A673 (cell line): Measurements from ENCODE around the gene SULT2B1. TPM values are rescaled to one million over a fixed set of nuclear protein-coding genes. Genes with fewer than 3 reads are reported as not detected.

Experiments used
- BruUV-seq: library from RNA; stranded (reverse); fragments of 400-500 nt; replicated peaks from 2 replicates; lab custom pipeline; 2021; lab: Mats Ljungman, UMichigan
- CTCF ChIA-PET: fragments of 300-600 bp; sonication (Branson Sonifier 250); formaldehyde crosslinking; loops from one replicate; lab custom pipeline; 2022; ENCODE audit warnings: antibody characterized with exemption; lab: Charles Lee
- POLR2A ChIA-PET: fragments of 300-600 bp; sonication (Branson Sonifier 250); formaldehyde crosslinking; loops from one replicate; lab custom pipeline; 2022; ENCODE audit warnings: antibody characterized with exemption; ENCODE audit not compliant: low non-redundant PET; lab: Charles Lee
- DNase-seq: peaks from one replicate; pipeline ENCODE4 v3.0.0-alpha.2; 2015; ENCODE audit warnings: low spot score
- H3K27ac ChIP-seq: fragments of 200-600 bp; sonication (generic); 2 replicates; pipeline ENCODE4 v1.5.1; 2016; ENCODE audit warnings: mixed run types, low read depth, mild to moderate bottlenecking, mixed read lengths, antibody characterized with exemption, low read length; ENCODE audit not compliant: poor library complexity, severe bottlenecking
- H3K27me3 ChIP-seq: fragments of 200-600 bp; sonication (generic); replicated peaks from 2 replicates; pipeline ENCODE4 v1.6.1; 2017; ENCODE audit warnings: mixed run types, low read depth, mild to moderate bottlenecking, mixed read lengths, antibody characterized with exemption, low read length; ENCODE audit not compliant: insufficient read depth, poor library complexity
- H3K36me3 ChIP-seq: fragments of 200-600 bp; sonication (generic); 2 replicates; pipeline ENCODE4 v1.6.1; 2016; ENCODE audit warnings: mixed run types, mild to moderate bottlenecking, mixed read lengths, antibody characterized with exemption, low read length; ENCODE audit not compliant: insufficient read depth, poor library complexity, severe bottlenecking
- H3K4me1 ChIP-seq: fragments of 200-600 bp; sonication (generic); 2 replicates; pipeline ENCODE4 v1.6.1; 2017; ENCODE audit warnings: mixed run types, mild to moderate bottlenecking, mixed read lengths, antibody characterized with exemption, low read length; ENCODE audit not compliant: insufficient read depth, poor library complexity, severe bottlenecking
- H3K4me3 ChIP-seq: fragments of 200-600 bp; sonication (generic); 2 replicates; pipeline ENCODE4 v1.5.1; 2016; ENCODE audit warnings: low read depth, mixed run types, mild to moderate bottlenecking, mixed read lengths, low read length; ENCODE audit not compliant: poor library complexity, severe bottlenecking
- H3K9me3 ChIP-seq: fragments of 200-600 bp; sonication (generic); 2 replicates; pipeline ENCODE4 v1.6.1; 2016; ENCODE audit warnings: mixed run types, low read depth, mild to moderate bottlenecking, mixed read lengths, antibody characterized with exemption, low read length; ENCODE audit not compliant: poor library complexity, severe bottlenecking
- CTCF ChIP-seq: fragments of 300-800, 200-600 bp; sonication (generic); conservative IDR thresholded peaks from 2 replicates; pipeline ENCODE4 v1.5.1; 2017; ENCODE audit warnings: low read depth, mild to moderate bottlenecking, antibody characterized with exemption, low read length, moderate library complexity, mixed read lengths
- EZH2 ChIP-seq: fragments of 200-600 bp; sonication (generic); IDR thresholded peaks from 2 replicates; pipeline ENCODE4 v1.6.1; 2017; ENCODE audit warnings: borderline replicate concordance, low read depth, mild to moderate bottlenecking, mixed read lengths, antibody characterized with exemption, low read length; ENCODE audit not compliant: poor library complexity, severe bottlenecking
- intact Hi-C: fragments of 100-400 bp; cut with micrococcal nuclease; formaldehyde crosslinking; loops from one replicate; pipeline ENCODE4 v1.10.0; 2022; ENCODE audit not compliant: unreplicated experiment
- total RNA-seq: library from RNA; stranded (reverse); gene quantifications from 2 replicates; pipeline ENCODE4 v1.2.3, GENCODE V29; 2021

The SULT2B1 gene
- total RNA-seq, 1 experiment from 2014 or later: 0.60 TPM

DNA sequence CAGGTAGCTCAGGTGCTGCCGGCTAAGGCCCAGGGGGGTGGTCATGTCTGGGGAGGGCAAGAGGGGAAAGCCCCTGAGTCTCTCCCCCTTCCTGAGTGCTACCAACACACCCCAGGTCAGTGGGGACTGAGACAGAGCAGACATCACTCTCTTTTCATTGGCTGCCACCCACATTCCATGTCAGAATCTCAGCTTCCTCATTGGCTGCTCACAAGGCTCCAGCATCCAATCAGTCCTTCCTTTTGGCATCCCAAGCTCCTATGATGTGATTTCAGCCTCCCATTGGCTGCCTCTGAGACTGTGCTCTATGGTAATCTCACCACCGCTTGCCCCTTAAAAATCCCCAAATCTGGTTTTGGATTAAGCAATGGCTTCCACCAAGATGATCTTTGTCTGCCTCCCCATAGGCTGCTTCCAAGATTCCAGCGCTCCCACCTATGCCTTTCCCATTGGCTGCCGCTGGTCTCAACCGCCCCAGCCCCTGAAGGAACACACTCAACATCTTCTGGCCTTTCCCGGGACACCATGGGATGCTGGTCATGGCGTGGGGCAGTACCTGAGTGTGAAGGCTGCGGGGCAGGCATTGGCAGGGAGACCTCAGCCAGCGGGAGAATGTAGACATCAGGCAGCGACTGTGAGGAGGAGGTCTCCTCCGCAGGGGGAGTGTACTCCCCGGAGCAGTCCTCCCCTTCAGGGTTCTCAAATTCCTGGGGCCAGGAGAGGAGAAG is 42.3 kb upstream of the SULT2B1 start:
- Histone ChIP-seq H3K27ac (no peak overlapping the region), H3K9me3 (no peaks in the 10 kb centered on the region), H3K36me3 (no peaks in the 10 kb centered on the region), H3K4me1 (no peaks in the 10 kb centered on the region), H3K4me3 (no peak overlapping the region), H3K27me3 (no peaks in the 10 kb centered on the region)
- ChIA-PET POLR2A (no interaction called here), CTCF (interaction anchor here (1.0 kb wide), 1 partner anchor 79 kb away, joined by 3 read pairs; no protein-coding TSS in a partner anchor)
- intact Hi-C loops: no loop called here
- no TSS peak for BruUV-seq
- no peak for TF ChIP-seq EZH2
- no peak for TF ChIP-seq CTCF
- DNase-seq: peak; percentile 52

DNA sequence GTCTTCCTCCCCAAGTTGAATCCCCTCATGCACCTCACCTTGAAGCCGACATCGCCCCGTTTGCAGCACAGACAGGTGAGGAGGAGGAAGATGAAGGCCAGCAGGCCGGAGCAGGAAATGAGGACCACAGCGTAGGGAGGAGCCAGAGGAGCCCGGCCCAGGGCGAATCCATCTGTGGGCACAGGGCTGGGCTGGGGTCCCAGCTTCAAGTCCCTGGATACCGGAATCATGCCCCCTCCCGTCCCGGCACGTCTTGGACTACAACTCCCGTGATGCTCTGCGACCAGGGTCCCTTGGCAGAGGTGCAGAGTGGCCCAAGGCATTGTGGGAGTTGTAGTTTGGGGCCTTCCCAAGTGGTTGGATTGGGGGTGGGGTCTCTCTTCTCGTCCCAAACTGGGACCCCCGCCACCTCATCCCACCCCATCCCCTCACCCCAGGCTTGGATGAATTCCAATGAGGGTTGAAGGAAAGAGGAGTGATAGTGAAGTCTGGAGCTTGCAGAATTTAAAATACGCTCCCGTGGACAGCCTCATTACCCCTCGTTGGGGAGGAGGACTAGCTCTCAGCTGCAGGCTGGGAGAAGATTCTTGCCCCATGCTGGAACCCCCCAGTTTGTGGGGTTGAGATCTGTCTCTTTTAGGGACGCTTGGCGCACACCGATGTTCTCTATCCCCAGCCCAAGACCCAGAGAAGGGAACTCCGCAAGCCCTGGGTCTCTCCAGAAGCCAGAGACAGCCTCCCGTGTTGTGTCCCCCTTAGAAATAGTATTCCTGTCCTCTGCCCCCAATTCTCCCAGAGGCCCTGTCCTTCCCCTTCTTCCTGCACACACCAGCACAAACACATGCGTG is 41.3 kb upstream of the SULT2B1 start:
- Histone ChIP-seq H3K27ac (no peak overlapping the region), H3K9me3 (no peaks in the 10 kb centered on the region), H3K36me3 (no peaks in the 10 kb centered on the region), H3K27me3 (no peaks in the 10 kb centered on the region), H3K4me1 (no peaks in the 10 kb centered on the region), H3K4me3 (peak overlapping the region; percentile 33)
- DNase-seq: peak; percentile 75
- no peak for TF ChIP-seq CTCF
- no peak for TF ChIP-seq EZH2
- ChIA-PET CTCF (interaction anchor here (0.6 kb wide), 1 partner anchor 74 kb away, joined by 3 read pairs; no protein-coding TSS in a partner anchor), POLR2A (no interaction called here)
- no TSS peak for BruUV-seq
- intact Hi-C loops: no loop called here

DNA sequence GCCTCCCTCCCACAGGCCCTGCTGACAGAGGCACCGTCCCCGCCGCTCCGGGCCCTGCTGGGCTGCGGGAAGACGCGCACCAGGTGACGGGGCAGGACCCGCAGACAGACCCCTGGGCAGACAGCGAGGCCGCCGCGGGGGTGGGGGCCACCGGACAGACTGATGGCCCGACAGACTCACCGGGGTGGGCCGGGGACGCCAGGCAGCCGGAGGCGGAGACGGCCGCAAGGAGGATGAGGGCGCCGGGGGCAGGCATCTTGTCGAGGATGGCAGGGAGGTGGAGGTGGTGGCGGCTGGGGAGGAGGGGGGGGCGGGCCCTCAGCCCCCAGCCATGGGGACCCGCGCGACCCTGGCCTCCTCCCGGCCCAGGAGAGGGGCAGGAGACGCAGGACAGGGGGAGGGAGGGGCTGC is 40.6 kb upstream of the SULT2B1 start:
- DNase-seq: no peak
- Histone ChIP-seq H3K9me3 (no peaks in the 10 kb centered on the region), H3K36me3 (no peaks in the 10 kb centered on the region), H3K4me3 (peak overlapping the region; percentile 33), H3K4me1 (no peaks in the 10 kb centered on the region), H3K27ac (no peak overlapping the region), H3K27me3 (no peaks in the 10 kb centered on the region)
- ChIA-PET POLR2A (no interaction called here), CTCF (interaction anchor here (0.6 kb wide), 1 partner anchor 73 kb away, joined by 3 read pairs; no protein-coding TSS in a partner anchor)
- intact Hi-C loops: no loop called here
- BruUV-seq: no TSS peak
- TF ChIP-seq EZH2: no peak
- TF ChIP-seq CTCF: no peak
